HCT116 (cell line): ENCODE results near the gene CEP152. TPM values are rescaled to one million over a fixed set of nuclear protein-coding genes. Genes with fewer than 3 reads are reported as not detected.

Source experiments
- ATAC-seq: fragments of 200-7000 bp; cut with Tn5 transposase; 2 replicates; pipeline ENCODE4 v1.9.1; 2020; ENCODE audit warnings: mild to moderate bottlenecking, moderate library complexity
- BruUV-seq: library from RNA; stranded (reverse); fragments of 400-500 nt; replicated peaks from 2 replicates; lab custom pipeline; 2021; lab: Mats Ljungman, UMichigan
- CTCF ChIA-PET: fragments of 300-600 bp; sonication (Branson Sonifier 250); formaldehyde crosslinking; loops from one replicate; lab custom pipeline; 2021; ENCODE audit warnings: antibody characterized with exemption; lab: Charles Lee
- POLR2A ChIA-PET: fragments of 300-600, 350-600 bp; sonication (Branson Sonifier 250); formaldehyde crosslinking; loops from one replicate; lab custom pipeline; 2021; ENCODE audit warnings: antibody characterized with exemption; lab: Charles Lee
- RAD21 ChIA-PET, 2 experiments: fragments of 300-600 bp; sonication (Branson Sonifier 250); formaldehyde crosslinking; loops; one replicate each; lab custom pipeline; 2023; ENCODE audit warnings: low total read pairs in 2 of 2; ENCODE audit not compliant: uncharacterized antibody in 2 of 2, unreplicated experiment in 2 of 2, low non-redundant PET in 1 of 2; lab: Charles Lee
- DNase-seq: peaks from one replicate; pipeline ENCODE4 v3.0.0-alpha.2; 2010; ENCODE audit warnings: low read depth, low spot score
- H2AFZ ChIP-seq: fragments of 200-600 bp; shearing (Covaris generic), sonication (generic); 2 replicates; pipeline ENCODE4 v1.6.1; 2017; ENCODE audit warnings: low read depth, mixed run types, mixed read lengths, antibody characterized with exemption, low read length; ENCODE audit not compliant: poor library complexity, severe bottlenecking
- H3K27ac ChIP-seq: 2 replicates; pipeline ENCODE4 v1.5.1; 2012; ENCODE audit warnings: low read depth, low read length
- H3K27me3 ChIP-seq: fragments of 200-600 bp; sonication (generic); 2 replicates; pipeline ENCODE4 v1.6.1; 2016; ENCODE audit warnings: mixed run types, low read length, mixed read lengths; ENCODE audit not compliant: insufficient read depth
- H3K36me3 ChIP-seq, 2 experiments: fragments of 200-500 bp in 1 of 2; fragments of 200-600 bp in 1 of 2; sonication (Bioruptor generic) in 1 of 2; sonication (generic) in 1 of 2; 2 replicates each; pipeline versions ENCODE4 v1.5.1 to v1.6.1; 2014 to 2016; ENCODE audit warnings: low read length in 2 of 2, inconsistent platforms in 1 of 2, mixed read lengths in 1 of 2, mixed run types in 1 of 2; ENCODE audit not compliant: insufficient read depth in 2 of 2, control insufficient read depth in 1 of 2
- H3K4me1 ChIP-seq, 2 experiments: fragments of 200-600 bp in 1 of 2; sonication (generic) in 1 of 2; 2 replicates each; pipeline versions ENCODE4 v1.5.1 to v1.6.1; 2012 to 2017; ENCODE audit warnings: low read length in 2 of 2, inconsistent platforms in 1 of 2, mild to moderate bottlenecking in 1 of 2, mixed read lengths in 1 of 2, mixed run types in 1 of 2, moderate library complexity in 1 of 2; ENCODE audit not compliant: insufficient read depth in 2 of 2, control insufficient read depth in 1 of 2
- H3K4me2 ChIP-seq: fragments of 200-600 bp; sonication (generic); 2 replicates; pipeline ENCODE4 v1.6.1; 2017; ENCODE audit warnings: mixed run types, low read length, mixed read lengths
- H3K4me3 ChIP-seq, 2 experiments: fragments of 200-600 bp in 1 of 2; sonication (generic) in 1 of 2; replicated peaks in 1 of 2; 2 replicates each; pipeline ENCODE4 v1.5.1; 2011 to 2016; ENCODE audit warnings: low read length in 2 of 2, control low read depth in 1 of 2, low read depth in 1 of 2, mild to moderate bottlenecking in 1 of 2, mixed read lengths in 1 of 2, mixed run types in 1 of 2
- H3K79me2 ChIP-seq: fragments of 200-600 bp; sonication (generic); 2 replicates; pipeline ENCODE4 v1.6.1; 2017; ENCODE audit warnings: mild to moderate bottlenecking, mixed run types, low read length, moderate library complexity, mixed read lengths; ENCODE audit not compliant: insufficient read depth
- H3K9ac ChIP-seq: fragments of 200-600 bp; sonication (generic); 2 replicates; pipeline ENCODE4 v1.6.1; 2016; ENCODE audit warnings: low read length, mixed read lengths
- H3K9me2 ChIP-seq: fragments of 200-600 bp; sonication (generic), shearing (Covaris generic); 2 replicates; pipeline ENCODE4 v1.6.1; 2017; ENCODE audit warnings: mixed run types, mild to moderate bottlenecking, moderate library complexity; ENCODE audit not compliant: insufficient read depth
- H3K9me3 ChIP-seq, 2 experiments: fragments of 200-500 bp in 1 of 2; fragments of 200-600 bp in 1 of 2; sonication (Bioruptor generic) in 1 of 2; sonication (generic) in 1 of 2; 2 replicates each; pipeline ENCODE4 v1.6.1; 2014 to 2017; ENCODE audit warnings: low read length in 2 of 2, mixed read lengths in 2 of 2, inconsistent platforms in 1 of 2, low read depth in 1 of 2, mild to moderate bottlenecking in 1 of 2, mixed run types in 1 of 2, moderate library complexity in 1 of 2; ENCODE audit not compliant: control insufficient read depth in 1 of 2, insufficient read depth in 1 of 2
- H4K20me1 ChIP-seq: fragments of 200-600 bp; sonication (generic), shearing (Covaris generic); 2 replicates; pipeline ENCODE4 v1.6.1; 2017; ENCODE audit warnings: mixed run types, mild to moderate bottlenecking, moderate library complexity; ENCODE audit not compliant: insufficient read depth
- ATF3 ChIP-seq: IDR thresholded peaks from 2 replicates; pipeline ENCODE4 v1.6.1; 2012
- CBX3 ChIP-seq: IDR thresholded peaks from 2 replicates; pipeline ENCODE4 v1.6.1; 2012; ENCODE audit warnings: low read depth
- ELF1 ChIP-seq: IDR thresholded peaks from 2 replicates; pipeline ENCODE4 v1.6.1; 2012; ENCODE audit warnings: low read depth, borderline replicate concordance
- EZH2phosphoT487 ChIP-seq: fragments of 200-600 bp; IDR thresholded peaks from 2 replicates; pipeline ENCODE4 v1.6.1; 2018; ENCODE audit warnings: antibody characterized with exemption, borderline replicate concordance
- JUND ChIP-seq: IDR thresholded peaks from 2 replicates; pipeline ENCODE4 v1.6.1; 2012
- POLR2A ChIP-seq: IDR thresholded peaks from 2 replicates; pipeline ENCODE4 v1.7.0; 2011; ENCODE audit warnings: borderline replicate concordance; ENCODE audit not compliant: insufficient read depth, insufficient read length; ENCODE audit errors: extremely low read depth
- RAD21 ChIP-seq: IDR thresholded peaks from 2 replicates; pipeline ENCODE4 v1.6.1; 2012; ENCODE audit warnings: low read depth, mild to moderate bottlenecking
- TCF7L2 ChIP-seq: IDR thresholded peaks from 2 replicates; pipeline ENCODE4 v1.7.0; 2011; ENCODE audit warnings: borderline replicate concordance, inconsistent platforms; ENCODE audit not compliant: insufficient read depth, insufficient read length; ENCODE audit errors: extremely low read depth
- ZBTB33 ChIP-seq: IDR thresholded peaks from 2 replicates; pipeline ENCODE4 v1.6.1; 2011; ENCODE audit warnings: mild to moderate bottlenecking, low read length, moderate library complexity; ENCODE audit not compliant: insufficient replicate concordance; ENCODE audit errors: extremely low read depth
- ZNF274 ChIP-seq: fragments of 200-500 bp; sonication (Bioruptor generic); IDR thresholded peaks from 2 replicates; pipeline ENCODE4 v1.6.1; 2014; ENCODE audit warnings: mild to moderate bottlenecking, low read depth, low read length, inconsistent platforms
- intact Hi-C: fragments of 100-400 bp; cut with micrococcal nuclease; formaldehyde crosslinking; loops from 2 replicates; pipeline ENCODE4 v1.10.0; 2022
- total RNA-seq: library from RNA; stranded (reverse); gene quantifications from one replicate; pipeline ENCODE4 v1.2.1, GENCODE V29; 2021; ENCODE audit not compliant: unreplicated experiment

The CEP152 gene
- total RNA-seq, 1 experiment from 2014 or later, result 19.7 TPM

GRCh38 chr15:48842501-48842900 lies 31.6 kb upstream of the CEP152 start:
- Histone ChIP-seq H3K9me3 (no peaks in the 10 kb centered on the region), H4K20me1 (no peaks in the 10 kb centered on the region), H3K9ac (no peak overlapping the region), H3K79me2 (no peaks in the 10 kb centered on the region), H3K9me2 (no peaks in the 10 kb centered on the region), H3K4me2 (no peak overlapping the region), H3K27ac (no peak overlapping the region), H3K27me3 (no peaks in the 10 kb centered on the region), H3K36me3 (no peaks in the 10 kb centered on the region), H3K4me1 (no peaks in the 10 kb centered on the region), H3K4me3 (no peak overlapping the region), H2AFZ (no peak overlapping the region)
- CTCF ChIA-PET, result no interaction called here
- DNase-seq (no peak), ATAC-seq (no peak)
- TF ChIP-seq EZH2phosphoT487, result no peak
- no peak for TF ChIP-seq ZNF274
- TF ChIP-seq ELF1, result no peak
- no peak for TF ChIP-seq POLR2A
- POLR2A ChIA-PET, result no interaction called here
- intact Hi-C loops, result no loop called here
- no TSS peak for BruUV-seq
- RAD21 ChIA-PET, result no interaction called here

GRCh38 chr15:48834756-48835155 lies 23.9 kb upstream of the CEP152 start:
- Histone ChIP-seq H3K9me2 (no peaks in the 10 kb centered on the region), H3K27ac (no peak overlapping the region), H3K4me3 (no peak overlapping the region), H3K36me3 (no peaks in the 10 kb centered on the region), H4K20me1 (no peaks in the 10 kb centered on the region), H3K4me2 (no peak overlapping the region), H3K9me3 (no peaks in the 10 kb centered on the region), H3K79me2 (no peaks in the 10 kb centered on the region), H3K9ac (no peak overlapping the region), H2AFZ (no peak overlapping the region), H3K27me3 (no peaks in the 10 kb centered on the region), H3K4me1 (no peaks in the 10 kb centered on the region)
- ATAC-seq, result no peak
- intact Hi-C loops, result no loop called here
- RAD21 ChIA-PET, result no interaction called here
- CTCF ChIA-PET, result no interaction called here
- no TSS peak for BruUV-seq
- TF ChIP-seq CBX3 (no peak), POLR2A (no peak), TCF7L2 (no peak), RAD21 (no peak), ZBTB33 (no peak), ATF3 (no peak), ELF1 (no peak), JUND (no peak)
- no peak for DNase-seq
- POLR2A ChIA-PET, result no interaction called here
